ENCODE measurements around the gene ZNF575.

ZNF575 gene, protein sequence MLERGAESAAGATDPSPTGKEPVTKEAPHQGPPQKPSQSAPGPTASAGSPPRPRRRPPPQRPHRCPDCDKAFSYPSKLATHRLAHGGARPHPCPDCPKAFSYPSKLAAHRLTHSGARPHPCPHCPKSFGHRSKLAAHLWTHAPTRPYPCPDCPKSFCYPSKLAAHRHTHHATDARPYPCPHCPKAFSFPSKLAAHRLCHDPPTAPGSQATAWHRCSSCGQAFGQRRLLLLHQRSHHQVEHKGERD

DNA sequence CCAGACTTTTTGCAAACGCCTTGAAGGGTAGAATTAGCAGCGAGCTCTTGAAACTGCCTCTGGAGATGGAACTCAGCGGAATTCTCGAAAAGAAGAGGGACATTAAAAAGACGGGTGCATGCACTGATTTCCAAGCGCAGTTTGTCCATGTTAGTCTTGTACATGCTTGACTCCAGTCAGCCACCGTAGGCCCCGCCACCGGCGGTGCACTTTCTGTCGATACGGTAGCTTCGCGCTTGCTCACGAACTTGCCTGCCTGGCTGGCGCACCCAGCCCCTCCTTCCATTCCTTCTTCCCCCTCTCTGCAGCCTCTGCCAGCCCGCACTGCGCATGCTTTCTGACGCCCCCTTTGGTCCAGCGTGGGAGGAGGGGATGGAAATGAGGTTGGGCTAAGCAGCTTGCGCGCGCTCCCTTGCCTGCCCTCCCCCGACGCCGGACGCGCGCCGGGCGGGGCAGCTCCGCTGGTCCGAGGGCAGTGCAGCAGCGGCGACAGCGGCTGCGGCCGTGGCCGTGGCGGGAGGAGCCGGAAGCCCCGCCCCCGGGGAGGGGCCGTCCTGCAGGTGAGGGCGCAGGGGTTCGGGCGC is at the start of gene ZNF575:
ZNF575 (plus strand) TSS at position 227 of the 584 bp plus-strand sequence. CDS start 1,235 bp downstream, outside the sequence.
- peak; percentile 68 to 80 (median 79) for DNase-seq (ENCODE audit: low read depth in 2 of 3, low spot score in 2 of 3)

- no peak for DNase-seq (ENCODE audit: low read depth in 2 of 3, low spot score in 2 of 3)
Measured at GRCh38 chr19:43483281-43483680, 49.7 kb upstream of the ZNF575 start.

- no peak for DNase-seq (ENCODE audit: low read depth in 2 of 3, low spot score in 2 of 3)
Measured at GRCh38 chr19:43485951-43486350, 47.0 kb upstream of the ZNF575 start.

- DNase-seq (ENCODE audit: low read depth in 2 of 3, low spot score in 2 of 3): no peak
Measured at GRCh38 chr19:43486412-43486811, 46.6 kb upstream of the ZNF575 start.

- no peak for DNase-seq (ENCODE audit: low read depth in 2 of 3, low spot score in 2 of 3)
Measured at GRCh38 chr19:43488179-43488578, 44.8 kb upstream of the ZNF575 start.

GRCh38 chr19:43489310-43489709 is 43.7 kb upstream of the ZNF575 start:
- no peak for DNase-seq (ENCODE audit: low read depth in 2 of 3, low spot score in 2 of 3)

DNA sequence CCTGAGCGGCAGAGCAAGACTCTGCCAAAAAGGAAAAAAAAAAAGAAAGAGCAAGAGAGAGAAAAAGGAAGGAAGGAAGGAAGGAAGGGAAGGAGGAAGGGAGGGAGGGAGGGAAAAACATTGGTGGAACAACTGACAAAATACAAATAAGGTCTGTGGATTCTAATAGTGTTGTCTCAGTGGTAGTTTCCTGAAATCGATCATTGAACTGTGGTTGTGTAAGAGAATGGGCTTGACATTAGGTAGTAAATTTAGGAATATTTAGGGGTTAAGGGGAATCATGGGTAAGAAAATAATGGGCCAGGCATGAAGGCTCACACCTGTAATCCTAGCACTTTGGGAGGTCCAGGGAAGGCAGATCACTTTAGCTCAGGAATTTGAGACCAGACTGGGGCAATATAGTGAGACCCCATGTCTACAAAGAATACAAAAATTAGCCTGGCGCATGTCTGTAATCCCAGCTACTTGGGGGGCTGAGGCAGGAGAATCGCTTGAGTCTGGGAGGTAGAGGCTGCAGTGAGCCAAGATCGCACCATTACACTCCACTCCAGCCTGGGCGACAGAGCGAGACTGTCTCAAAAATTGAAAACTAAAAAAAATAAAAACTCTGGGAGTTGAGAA is 42.9 kb upstream of the ZNF575 start:
- DNase-seq (ENCODE audit: low read depth in 2 of 3, low spot score in 2 of 3): no peak

DNA sequence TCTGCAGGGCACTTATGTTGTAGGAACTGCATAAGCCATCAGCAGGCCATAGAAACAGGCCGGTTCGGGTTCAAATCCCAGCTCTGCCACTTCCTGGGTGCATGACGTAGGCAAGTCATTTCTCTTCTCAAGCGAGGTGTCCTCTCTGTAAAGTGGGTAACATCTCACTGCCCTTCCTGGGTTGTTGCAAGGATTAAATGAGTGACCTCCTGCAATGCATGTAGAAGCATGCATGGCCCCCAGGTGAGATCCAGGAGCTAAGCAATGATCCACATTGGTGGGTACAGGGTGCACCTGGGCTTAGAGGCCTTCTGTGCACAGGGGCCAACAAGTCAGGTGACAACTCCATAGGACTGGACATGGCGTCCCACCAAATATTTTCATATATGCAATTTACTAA is 42.2 kb upstream of the ZNF575 start:
- DNase-seq (ENCODE audit: low read depth in 2 of 3, low spot score in 2 of 3): no peak

- no peak for DNase-seq (ENCODE audit: low read depth in 2 of 3, low spot score in 2 of 3)
Measured at GRCh38 chr19:43495082-43495481, 37.9 kb upstream of the ZNF575 start.

- no peak for DNase-seq (ENCODE audit: low read depth in 2 of 3, low spot score in 2 of 3)
Measured at GRCh38 chr19:43496960-43497359, 36.0 kb upstream of the ZNF575 start.

DNA sequence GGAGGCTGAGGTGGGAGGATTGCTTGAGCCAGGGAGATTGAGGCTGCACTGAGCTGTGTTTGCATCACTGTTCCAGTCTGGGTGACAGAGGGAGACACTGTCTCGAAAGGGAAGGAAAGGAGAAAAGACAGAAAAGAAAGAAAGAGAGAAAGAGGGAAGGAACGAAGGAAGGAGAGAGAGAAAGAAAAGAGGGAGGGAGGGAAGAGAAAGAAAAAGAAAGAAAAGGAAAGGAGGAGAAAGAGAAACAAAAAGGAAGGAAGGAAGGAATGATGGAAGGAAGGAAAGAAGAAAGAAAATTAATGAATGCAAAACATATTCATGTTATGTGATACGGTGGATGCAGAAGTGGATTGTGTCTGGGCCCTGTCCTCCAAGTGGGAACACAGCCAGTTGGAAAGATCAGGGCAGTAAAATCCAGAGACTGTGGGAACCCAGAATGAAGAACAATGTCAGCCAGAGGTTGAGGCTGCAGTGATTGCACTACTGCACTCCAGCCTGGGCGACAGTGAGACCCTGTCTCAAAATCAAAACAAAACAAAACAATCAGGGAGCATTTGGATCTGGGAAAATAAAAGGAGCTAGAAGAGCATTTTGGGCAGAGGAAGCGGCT is 34.6 kb upstream of the ZNF575 start:
- no peak for DNase-seq (ENCODE audit: low read depth in 2 of 3, low spot score in 2 of 3)

DNA sequence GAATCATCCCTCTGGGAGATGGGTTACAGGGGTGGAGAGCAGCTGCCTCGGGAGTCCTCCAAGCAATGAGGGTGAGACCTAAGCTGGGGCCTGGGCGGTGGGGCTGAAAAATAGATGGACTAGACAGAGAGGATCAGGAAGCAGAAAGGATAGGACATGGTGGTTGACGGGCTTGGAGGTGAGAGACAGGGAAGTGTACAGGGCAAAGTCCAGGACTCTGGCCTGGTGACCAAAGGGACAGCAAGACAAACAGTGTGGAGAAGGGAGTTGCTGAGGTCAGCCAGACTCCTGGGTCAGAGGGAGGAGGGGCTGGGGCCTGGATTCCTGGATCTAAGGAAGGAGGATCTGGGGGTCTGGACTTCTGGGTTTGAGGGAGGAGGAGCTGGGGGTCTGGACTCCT is 33.9 kb upstream of the ZNF575 start:
- no peak for DNase-seq (ENCODE audit: low read depth in 2 of 3, low spot score in 2 of 3)

GRCh38 chr19:43501661-43502418 is 31.1 kb upstream of the ZNF575 start:
- no peak for DNase-seq (ENCODE audit: low read depth in 2 of 3, low spot score in 2 of 3)

GRCh38 chr19:43502419-43502976 is 30.5 kb upstream of the ZNF575 start:
- no peak for DNase-seq (ENCODE audit: low read depth in 2 of 3, low spot score in 2 of 3)

GRCh38 chr19:43503501-43504425 is 29.2 kb upstream of the ZNF575 start:
- peak; percentile 88 to 97 (median 93) for DNase-seq (ENCODE audit: low read depth in 2 of 3, low spot score in 2 of 3)

GRCh38 chr19:43504426-43505185 is 28.4 kb upstream of the ZNF575 start, which contains the start of gene PHLDB3:
Gene PHLDB3 (minus strand): TSS chr19:43504746. CDS start chr19:43504118, 628 bp downstream.
- DNase-seq (ENCODE audit: low read depth in 2 of 3, low spot score in 2 of 3): peak in 1 of 3 experiments; percentile 23

DNA sequence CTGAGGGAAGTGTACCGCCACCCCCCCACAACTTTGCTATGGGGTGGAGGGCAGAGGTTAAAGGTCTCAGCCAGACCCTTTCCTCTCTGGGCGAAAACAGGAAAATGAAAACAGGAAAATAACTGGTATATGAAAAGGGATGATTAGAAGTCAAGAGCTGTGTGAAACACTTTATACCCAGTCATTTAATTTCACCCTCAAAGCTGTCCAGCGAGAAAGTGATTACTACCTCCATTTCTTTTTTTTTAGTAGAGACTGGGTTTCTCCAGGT is 27.9 kb upstream of the ZNF575 start:
- DNase-seq (ENCODE audit: low read depth in 2 of 3, low spot score in 2 of 3): no peak

DNA sequence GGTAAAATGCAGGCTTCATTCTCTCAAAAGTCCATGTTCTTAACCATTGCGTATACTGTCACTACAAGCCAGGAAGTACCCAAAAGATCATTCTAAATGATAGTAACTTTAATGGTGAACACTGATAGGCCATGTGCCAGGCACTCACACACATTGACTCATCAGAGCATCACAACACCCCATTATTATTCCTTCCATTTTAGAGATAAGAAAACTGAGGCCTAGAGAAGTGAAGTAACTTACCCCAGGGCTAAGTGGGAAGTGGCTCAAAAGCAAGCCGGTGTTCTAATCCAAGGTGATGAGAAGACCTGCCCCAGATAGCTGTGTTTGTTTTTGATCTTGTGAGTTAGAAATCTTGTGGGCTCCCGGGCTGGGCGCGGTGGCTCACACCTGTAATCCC is 27.0 kb upstream of the ZNF575 start:
- DNase-seq (ENCODE audit: low read depth in 2 of 3, low spot score in 2 of 3): no peak

DNA sequence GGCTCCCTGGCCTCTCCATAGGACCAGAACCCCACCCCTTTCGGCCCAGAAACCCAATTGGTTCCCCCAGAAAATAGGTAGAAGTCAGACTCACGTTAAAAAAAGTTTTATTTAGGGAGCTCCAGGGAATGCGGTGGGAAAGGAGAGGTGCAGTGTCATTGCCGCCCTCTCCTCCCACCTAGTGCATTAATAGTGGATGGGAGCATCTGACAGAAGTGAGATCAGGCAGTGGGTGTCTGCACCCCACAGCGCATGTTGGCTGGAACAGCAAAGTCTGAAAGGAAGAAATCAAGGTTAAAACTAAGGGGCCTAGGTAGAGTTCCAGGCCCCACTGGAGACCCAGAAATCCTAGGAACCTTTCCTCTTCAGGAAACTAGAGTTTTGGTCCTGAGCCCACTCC is 26.4 kb upstream of the ZNF575 start:
- DNase-seq (ENCODE audit: low read depth in 2 of 3, low spot score in 2 of 3): no peak
